ENCODE results near the gene AP1S3.

GRCh38 chr2:223832241-223832903, 5.0 kb downstream of the AP1S3 start:
- TF ChIP-seq CTCF (conservative IDR thresholded peaks at IDR 0.05; ENCODE audit: low read length) = no peak
- no peak for TF ChIP-seq EZH2phosphoT487 (IDR thresholded peaks at IDR 0.05; ENCODE audit: borderline replicate concordance)

Data from Loucy (cell line).